ENCODE measurements around the gene CSNK1A1.

DNA sequence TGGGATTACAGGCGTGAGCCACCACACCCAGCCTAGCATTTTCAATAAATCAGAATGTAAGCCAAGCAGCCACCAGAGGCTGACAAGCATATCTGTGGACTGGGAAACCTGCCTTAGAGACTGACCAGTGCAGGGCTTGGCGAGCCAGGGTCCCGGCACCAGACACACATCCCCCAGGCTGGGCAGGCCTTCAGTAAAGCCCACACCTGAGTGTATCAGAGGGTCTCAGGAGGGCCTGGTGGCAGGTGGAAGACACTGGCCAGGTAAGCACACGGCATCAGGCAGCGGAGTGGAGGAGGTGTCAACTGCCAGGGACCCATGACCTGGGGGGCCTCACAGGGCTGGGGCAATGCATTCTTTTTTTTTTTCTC is 93.9 kb downstream of the CSNK1A1 start:
- TF ChIP-seq CTCF (IDR thresholded peaks at IDR 0.05) (no peak), POLR2AphosphoS5 (IDR thresholded peaks at IDR 0.05) (no peak)
